ENCODE results near the gene LRRC75A. TPM values are rescaled to one million over a fixed set of nuclear protein-coding genes. Genes with fewer than 3 reads are reported as not detected.

Gene LRRC75A
- polyA plus RNA-seq, 1 donor from 2014 or later: 0.53 TPM

GRCh38 chr17:16425202-16425601, 66.8 kb downstream of the LRRC75A start:
- Histone ChIP-seq H3K27me3 (ENCODE audit: insufficient read depth, low read depth, low read length) (no peaks in the 10 kb centered on the region), H2AFZ (ENCODE audit: low read depth, low read length) (no peak overlapping the region), H3K36me3 (ENCODE audit: insufficient read depth, low read length) (no peaks in the 10 kb centered on the region), H3K9me2 (ENCODE audit: insufficient read depth, low read length) (no peaks in the 10 kb centered on the region), H3F3A (ENCODE audit: insufficient read depth, low read length, poor library complexity, severe bottlenecking) (no peaks in the 10 kb centered on the region), H4K20me1 (ENCODE audit: insufficient read depth) (no peaks in the 10 kb centered on the region), H3K79me2 (replicated peaks; ENCODE audit: insufficient read depth, low read length) (no peaks in the 10 kb centered on the region), H3K9me3 (ENCODE audit: low read length) (no peaks in the 10 kb centered on the region), H3K4me3 (ENCODE audit: low read length) (no peak overlapping the region), H3K4me2 (ENCODE audit: low read length) (no peak overlapping the region), H3K27ac (ENCODE audit: low read length) (no peak overlapping the region), H3K9ac (ENCODE audit: low read length) (no peak overlapping the region)
- no peak for TF ChIP-seq EP300 (conservative IDR thresholded peaks at IDR 0.05; ENCODE audit: poor library complexity, severe bottlenecking)
- no peak for TF ChIP-seq TAF1 (IDR thresholded peaks at IDR 0.05; ENCODE audit: low read depth)
- no peak for TF ChIP-seq EZH2 (IDR thresholded peaks at IDR 0.05; ENCODE audit: borderline replicate concordance, insufficient read depth, low read length, poor library complexity, severe bottlenecking)
- no peak for TF ChIP-seq RAD21 (conservative IDR thresholded peaks at IDR 0.05)
- no peak for TF ChIP-seq MXI1 (conservative IDR thresholded peaks at IDR 0.05; ENCODE audit: poor library complexity, severe bottlenecking)
- no peak for TF ChIP-seq REST (IDR thresholded peaks at IDR 0.05; ENCODE audit: borderline replicate concordance)
- TF ChIP-seq SMC3 (conservative IDR thresholded peaks at IDR 0.05; ENCODE audit: poor library complexity): no peak
- TF ChIP-seq POLR2AphosphoS5 (IDR thresholded peaks at IDR 0.05): no peak
- TF ChIP-seq CTCF (IDR thresholded peaks at IDR 0.05; ENCODE audit: poor library complexity, severe bottlenecking): no peak

DNA sequence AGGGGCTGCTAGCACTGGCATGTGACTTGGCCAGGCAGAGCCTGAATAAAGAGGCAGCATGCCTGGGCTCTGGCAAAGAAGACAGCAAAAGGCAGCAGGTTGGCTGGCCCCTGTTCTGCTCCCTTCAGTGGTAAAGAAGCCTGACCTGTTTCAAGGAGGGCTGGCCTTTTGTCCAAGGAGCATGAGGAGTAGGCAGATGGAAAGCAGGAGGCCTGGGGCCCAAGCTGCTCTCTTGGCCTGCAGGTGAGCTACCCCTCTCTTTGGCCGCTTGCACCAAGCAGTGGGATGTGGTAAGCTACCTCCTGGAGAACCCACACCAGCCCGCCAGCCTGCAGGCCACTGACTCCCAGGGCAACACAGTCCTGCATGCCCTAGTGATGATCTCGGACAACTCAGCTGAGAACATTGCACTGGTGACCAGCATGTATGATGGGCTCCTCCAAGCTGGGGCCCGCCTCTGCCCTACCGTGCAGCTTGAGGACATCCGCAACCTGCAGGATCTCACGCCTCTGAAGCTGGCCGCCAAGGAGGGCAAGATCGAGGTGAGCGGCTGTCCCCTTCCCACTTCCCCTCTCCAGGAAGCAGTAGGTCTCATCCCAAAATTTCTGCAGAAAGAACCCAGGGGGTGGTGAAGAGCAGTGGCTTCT, 68.6 kb downstream of the LRRC75A start:
- H3K4me2 ChIP-seq (ENCODE audit: low read length): no peak overlapping the region
- H3K9ac ChIP-seq (ENCODE audit: low read length): no peak overlapping the region
- H3K9me3 ChIP-seq (ENCODE audit: low read length): no peaks in the 10 kb centered on the region
- H2AFZ ChIP-seq (ENCODE audit: low read depth, low read length): no peak overlapping the region
- H4K20me1 ChIP-seq (ENCODE audit: insufficient read depth): no peaks in the 10 kb centered on the region
- H3F3A ChIP-seq (ENCODE audit: insufficient read depth, low read length, poor library complexity, severe bottlenecking): no peaks in the 10 kb centered on the region
- H3K79me2 ChIP-seq (replicated peaks; ENCODE audit: insufficient read depth, low read length): no peaks in the 10 kb centered on the region
- no peaks in the 10 kb centered on the region for H3K27me3 ChIP-seq (ENCODE audit: insufficient read depth, low read depth, low read length)
- no peak overlapping the region for H3K4me3 ChIP-seq (ENCODE audit: low read length)
- no peak for TF ChIP-seq POLR2AphosphoS5 (IDR thresholded peaks at IDR 0.05)
- no peak for TF ChIP-seq EZH2 (IDR thresholded peaks at IDR 0.05; ENCODE audit: borderline replicate concordance, insufficient read depth, low read length, poor library complexity, severe bottlenecking)
- no peak for TF ChIP-seq EP300 (conservative IDR thresholded peaks at IDR 0.05; ENCODE audit: poor library complexity, severe bottlenecking)
- TF ChIP-seq RAD21 (conservative IDR thresholded peaks at IDR 0.05): no peak
- no peak for TF ChIP-seq MXI1 (conservative IDR thresholded peaks at IDR 0.05; ENCODE audit: poor library complexity, severe bottlenecking)
- no peak for TF ChIP-seq CTCF (IDR thresholded peaks at IDR 0.05; ENCODE audit: poor library complexity, severe bottlenecking)
- TF ChIP-seq SMC3 (conservative IDR thresholded peaks at IDR 0.05; ENCODE audit: poor library complexity): no peak
- TF ChIP-seq TAF1 (IDR thresholded peaks at IDR 0.05; ENCODE audit: low read depth): no peak
- TF ChIP-seq REST (IDR thresholded peaks at IDR 0.05; ENCODE audit: borderline replicate concordance): no peak
- H3K27ac ChIP-seq (ENCODE audit: low read length): no peak overlapping the region
- no peaks in the 10 kb centered on the region for H3K9me2 ChIP-seq (ENCODE audit: insufficient read depth, low read length)
- no peaks in the 10 kb centered on the region for H3K36me3 ChIP-seq (ENCODE audit: insufficient read depth, low read length)
